HG03342 (cell line): ENCODE results near the gene MUSTN1.

ENCODE experiments used
- ATAC-seq: cut with Tn5 transposase; IDR thresholded peaks from one replicate; pipeline ENCODE4 v1.9.1; 2021; ENCODE audit warnings: mild to moderate bottlenecking, moderate library complexity; ENCODE audit not compliant: unreplicated experiment

Gene MUSTN1

DNA sequence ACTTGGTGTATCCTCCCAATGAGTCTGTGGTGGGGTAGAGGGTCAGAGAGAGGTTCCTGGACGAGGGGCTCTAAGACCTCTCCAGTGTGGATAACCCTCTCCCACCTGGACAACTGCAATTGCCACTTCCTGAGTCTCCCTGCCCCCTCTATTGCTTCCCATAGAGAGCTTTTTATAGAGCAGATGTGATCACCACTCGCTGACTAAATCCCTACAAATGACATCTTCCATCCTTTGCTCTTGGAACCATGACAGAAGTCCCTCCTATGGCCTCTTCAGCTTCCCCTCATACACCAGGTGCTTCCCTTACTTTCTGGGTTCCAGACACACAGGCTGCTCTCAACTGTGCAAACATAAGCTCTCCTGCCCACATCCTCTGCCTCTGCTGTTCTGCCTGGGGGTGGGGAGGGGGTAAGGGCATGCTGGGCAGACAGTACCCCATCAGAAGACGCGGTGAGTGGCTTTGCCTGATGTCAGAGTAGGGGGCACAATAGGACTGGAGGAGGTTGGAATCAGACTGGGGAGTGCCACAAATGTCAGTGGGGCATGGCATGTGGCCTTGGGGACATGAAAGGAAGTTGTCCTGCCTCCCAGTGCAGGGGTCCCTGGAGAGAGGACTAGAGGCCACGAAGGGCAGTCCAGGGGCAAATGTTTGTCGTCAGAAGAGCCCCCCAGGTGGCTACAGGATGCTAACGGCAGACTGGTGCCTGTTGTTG lies 25.0 kb downstream of the MUSTN1 start:
- no peak for ATAC-seq

DNA sequence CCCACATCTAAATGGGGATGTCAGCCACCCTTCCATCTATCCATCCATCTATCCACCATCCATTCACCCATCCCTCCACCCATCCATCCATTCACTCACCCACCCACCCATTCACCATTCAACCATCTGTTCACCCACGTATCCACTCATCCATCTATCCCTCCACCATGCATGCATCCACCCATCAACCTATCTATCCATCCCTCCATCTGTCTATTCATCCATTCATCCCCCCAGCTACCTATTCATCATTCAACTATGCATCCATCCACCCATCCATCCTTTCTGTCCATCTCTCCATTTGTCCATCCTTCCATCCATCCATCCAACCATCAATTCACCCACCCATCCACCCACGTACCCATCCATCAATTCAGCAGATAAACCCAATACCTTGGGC lies 25.7 kb downstream of the MUSTN1 start:
- no peak for ATAC-seq

DNA sequence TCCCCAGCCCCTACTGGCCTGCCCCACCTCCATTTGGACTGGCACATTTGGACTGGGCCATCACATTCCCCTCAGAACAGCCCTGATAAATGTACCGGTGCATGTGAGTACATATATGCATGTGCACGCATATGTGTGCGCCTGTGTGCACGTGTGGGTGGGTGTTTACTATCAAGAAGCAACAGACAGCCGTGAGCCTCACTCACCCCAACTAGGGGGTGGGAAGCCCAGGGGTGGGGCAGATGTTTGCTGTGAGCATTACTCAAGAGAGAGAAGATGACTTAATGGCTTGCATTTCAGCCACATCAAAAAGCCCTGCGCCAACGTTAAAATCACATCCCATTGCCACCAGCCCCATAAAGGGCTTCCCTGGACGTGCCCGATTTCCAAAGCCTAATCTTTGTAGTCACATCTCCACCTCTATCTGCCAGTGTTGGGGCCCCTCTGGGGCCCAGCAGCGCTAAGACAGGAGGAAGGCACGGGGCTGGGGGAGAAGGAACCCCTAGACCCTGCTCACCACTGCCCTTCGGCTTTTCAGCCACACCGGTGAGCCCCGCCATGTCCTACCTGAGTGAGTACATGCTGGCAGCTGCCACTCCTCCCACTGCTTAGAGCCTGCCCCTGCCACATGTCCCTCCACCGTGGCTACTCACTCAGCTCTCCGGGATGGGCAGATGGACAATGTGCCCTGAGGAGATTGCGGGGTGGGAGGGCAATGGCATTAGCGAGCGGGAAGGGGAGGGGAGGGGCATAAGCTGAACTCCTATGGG lies 29.4 kb downstream of the MUSTN1 start:
- ATAC-seq: no peak

DNA sequence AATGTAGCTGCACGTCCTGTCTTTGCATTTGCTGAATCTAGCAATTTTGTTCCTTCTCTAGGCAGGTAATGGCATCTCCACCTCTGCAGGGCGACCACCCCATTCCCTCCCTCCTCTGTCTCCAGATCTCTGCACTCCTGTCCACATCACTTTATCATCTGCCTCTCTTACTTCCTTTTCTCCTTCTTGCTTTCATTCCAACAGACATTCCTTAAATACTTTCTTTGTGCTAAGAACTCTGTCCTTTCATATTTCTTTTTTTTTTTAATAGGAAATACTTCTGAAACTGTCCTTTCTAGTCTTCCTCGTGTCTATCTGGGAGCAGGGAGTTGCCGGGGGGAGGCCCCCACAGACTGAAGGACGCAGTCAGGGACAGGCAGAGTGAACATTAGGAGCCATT lies 33.0 kb downstream of the MUSTN1 start:
- no peak for ATAC-seq

DNA sequence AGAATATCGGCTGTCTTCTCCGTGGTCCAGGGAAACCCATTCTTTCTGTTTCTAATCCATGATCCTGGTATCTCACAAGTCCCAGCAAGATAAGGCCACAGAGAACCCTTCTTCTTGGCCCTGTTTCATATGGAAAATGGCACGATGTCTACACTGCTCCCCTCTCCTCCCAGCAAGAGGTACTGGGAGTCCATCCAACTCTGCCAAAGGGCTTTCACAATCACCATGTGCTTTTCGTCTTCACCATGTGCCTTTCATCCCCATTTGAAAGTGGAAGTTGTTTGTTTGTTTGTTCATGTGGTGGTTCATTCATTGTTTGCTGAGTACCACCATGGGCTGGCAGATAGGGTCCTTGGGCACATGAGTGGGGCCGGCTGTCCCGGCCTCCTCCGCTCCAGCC lies 34.7 kb downstream of the MUSTN1 start:
- no peak for ATAC-seq

DNA sequence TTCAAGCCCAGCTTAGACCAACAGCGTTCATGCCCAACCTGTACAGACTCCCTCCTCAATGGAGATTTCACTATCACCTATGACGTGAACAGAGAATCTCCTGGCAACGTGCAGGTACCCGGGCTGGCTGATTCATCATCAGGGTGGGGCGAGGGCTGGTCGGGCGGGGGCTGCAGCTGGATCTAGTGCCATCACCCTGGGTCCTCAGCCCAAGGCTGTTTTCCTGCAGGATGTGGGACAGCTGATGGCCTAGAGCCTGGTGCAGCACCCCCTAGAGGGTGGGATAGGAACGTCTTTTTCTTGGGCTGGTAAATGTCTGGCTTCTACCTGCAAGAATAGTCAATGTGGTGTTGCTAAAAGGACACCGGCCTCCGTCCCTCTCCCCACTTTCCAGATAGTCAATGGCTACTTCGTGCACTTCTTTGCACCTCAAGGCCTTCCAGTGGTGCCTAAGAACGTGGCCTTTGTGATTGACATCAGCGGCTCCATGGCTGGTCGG lies 35.8 kb downstream of the MUSTN1 start:
- no peak for ATAC-seq

DNA sequence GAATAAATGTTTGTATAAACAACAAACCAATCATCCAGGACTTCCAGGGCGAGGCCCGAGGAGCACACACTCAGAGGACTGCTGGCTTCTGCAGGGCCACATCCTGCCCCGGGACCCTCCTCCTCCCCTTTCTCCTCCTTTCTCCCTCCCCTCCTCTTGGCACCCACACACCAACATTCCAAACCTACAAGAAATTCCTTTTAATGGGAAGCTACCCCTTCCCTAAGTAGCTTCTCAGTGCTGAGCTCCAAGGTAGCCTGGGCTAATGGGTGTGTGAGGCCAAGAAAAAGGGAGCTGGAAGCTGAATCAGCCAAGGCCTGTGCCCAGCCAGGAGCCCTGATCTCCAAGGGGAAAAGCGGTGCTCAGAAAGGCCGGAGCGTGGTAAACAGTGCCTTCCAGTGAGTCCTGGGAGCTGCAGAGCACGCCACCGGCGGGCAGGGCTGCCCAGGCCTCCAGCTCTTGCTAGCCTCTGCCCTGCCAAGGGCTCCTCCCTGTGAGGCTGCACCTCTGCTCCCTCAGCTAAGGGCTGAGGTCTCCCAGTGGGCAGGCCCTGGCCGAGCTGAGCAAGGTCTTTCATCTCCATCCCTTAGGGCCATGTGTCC lies 36.3 kb downstream of the MUSTN1 start:
- no peak for ATAC-seq

DNA sequence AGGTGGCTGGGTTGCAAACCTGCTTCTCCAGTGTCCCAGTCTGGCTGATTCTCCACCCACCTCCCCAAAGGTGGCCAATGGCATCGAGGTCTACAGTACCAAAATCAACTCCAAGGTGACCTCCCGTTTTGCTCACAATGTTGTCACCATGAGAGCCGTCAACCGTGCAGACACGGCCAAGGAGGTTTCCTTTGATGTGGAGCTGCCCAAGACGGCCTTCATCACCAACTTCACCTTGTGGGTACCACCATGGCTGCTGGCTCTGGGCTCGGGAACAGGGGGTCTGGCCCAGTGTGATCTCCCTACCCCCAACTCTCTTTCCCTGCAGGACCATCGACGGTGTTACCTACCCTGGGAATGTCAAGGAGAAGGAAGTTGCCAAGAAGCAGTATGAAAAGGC lies 38.4 kb downstream of the MUSTN1 start:
- ATAC-seq: no peak

DNA sequence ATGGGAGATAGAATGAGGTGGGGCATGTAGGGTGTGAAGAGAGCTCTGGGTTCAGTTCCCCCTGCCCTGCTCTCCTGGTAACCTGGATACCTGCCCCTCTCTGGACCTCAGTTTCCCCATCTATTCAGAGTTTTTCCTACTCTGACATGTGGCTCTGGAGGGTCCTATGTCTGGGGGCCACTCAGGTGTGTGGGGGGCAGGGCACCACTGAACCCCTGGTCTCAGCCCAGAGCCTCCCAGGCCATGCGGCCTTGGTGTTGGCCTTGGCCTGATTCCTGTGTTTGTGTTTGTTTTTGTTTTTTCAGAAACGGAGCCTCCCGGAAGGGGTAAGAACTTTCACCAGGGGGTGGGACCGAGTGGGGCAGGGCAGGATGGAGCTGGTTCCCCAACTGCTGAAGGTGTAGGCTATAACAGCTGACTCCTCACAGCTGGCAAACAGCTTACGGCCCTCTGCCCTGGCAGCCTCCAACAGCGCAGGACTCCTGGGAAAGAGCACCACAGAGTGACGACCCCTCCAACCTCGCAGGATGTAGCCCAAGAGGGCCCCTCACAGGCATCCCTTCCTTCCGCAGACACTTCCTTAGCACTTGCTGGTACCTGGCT lies 39.4 kb downstream of the MUSTN1 start:
- ATAC-seq: no peak

DNA sequence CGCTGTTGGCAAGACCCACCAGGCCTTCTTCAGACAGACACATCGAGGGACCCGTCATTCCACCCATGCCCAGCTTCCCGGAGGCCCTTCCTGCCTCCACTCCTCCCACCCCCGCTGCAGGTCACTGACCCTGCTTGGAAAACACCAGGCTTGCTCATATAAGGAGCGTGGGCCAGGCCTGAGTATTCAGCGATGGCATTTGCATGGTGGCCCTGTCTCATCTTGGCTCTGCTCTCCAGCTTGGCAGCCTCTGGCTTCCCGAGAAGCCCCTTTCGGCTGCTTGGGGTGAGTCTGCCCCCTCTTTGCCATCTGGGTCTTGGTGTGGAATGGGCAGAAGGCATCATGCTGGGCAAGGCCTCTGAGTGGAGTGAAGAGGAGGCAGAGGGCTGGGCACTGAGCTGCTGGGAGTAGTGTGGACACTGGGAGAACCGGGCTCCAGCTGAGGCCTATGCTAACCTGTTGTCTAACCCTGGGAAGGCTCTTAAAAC lies 40.2 kb downstream of the MUSTN1 start, which contains the start of gene ITIH3:
Gene ITIH3 (plus strand): TSS at position 185 of the 488 bp plus-strand sequence. CDS start 8 bp downstream, at position 193.
- ATAC-seq: no peak

DNA sequence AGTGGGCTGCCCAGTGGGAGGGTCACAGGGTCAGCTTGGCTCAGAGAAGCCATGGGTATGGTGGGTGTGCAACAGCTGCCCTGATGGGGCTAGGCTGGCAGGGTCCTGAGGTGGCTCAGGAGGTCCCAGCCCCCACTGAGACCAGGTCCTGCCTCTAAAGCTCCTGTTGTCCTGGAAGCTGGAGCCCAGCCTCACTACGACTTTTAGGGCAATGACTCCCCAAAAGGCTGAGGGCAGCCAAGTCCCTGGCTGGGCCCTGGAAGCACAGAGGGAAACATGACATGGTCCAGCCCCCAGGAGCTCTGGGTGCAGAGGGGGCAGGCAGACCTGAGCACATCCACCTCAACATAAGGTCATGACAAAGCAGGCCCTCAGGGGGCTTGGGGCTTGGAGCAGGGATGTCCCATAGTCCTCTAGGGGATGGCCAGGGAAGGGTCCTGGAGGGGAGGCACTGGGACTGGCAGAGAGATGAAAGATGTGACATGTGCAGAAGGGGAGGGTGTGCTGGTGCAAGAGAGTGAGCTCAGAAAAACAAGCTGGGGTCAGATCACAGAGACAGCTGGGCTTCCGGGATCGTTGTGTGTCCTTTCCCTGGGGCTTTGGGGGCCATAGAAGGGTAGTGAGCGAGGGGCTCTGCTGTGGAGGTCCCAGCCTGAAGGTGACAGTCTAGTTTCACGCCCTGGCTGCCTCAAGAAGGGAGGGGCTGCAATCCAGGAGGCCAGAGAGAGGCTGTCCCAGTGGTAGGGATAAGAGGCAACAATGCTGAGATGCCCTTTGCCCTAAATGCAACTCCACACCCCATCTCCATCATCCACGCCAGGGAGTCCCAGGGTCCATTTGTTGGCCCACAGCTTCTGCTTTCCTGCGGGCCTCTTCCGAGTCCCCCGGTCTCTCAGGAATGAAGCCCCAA lies 40.9 kb downstream of the MUSTN1 start:
- no peak for ATAC-seq

DNA sequence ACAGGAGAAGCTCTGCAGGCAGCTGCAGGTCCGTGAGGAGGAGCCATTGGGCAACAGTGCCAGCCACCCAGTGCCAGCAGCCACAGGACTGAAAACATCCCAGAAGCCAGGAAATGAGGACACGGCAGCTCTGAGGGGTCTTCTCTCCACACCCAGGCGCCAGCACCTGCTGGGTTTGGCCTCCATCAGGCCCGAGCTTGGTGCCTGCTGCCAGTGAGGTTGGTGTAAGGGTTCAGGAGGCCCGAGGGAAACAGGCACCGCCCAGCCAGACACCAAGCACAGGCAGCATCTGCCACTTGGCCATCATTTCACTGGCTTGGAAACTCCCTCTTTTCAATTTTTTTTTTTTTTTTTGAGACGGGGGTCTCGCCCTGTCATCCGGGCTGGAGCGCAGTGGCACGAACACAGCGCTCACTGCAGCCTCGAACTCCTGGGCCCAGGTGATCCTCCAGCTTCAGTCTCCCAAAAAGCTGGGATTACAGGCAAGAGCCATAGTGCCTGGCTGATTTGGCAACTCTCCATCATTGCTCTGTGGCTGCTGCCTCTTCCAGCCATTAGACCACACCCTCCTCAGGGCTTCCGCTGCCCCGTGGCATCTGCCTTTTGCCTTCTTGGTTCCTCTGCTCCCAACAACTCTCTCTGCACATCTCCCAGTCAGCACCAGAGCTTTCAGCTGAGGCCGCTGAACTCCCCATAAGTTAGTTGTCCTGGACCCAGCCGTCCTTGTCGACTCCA lies 41.7 kb downstream of the MUSTN1 start:
- no peak for ATAC-seq

DNA sequence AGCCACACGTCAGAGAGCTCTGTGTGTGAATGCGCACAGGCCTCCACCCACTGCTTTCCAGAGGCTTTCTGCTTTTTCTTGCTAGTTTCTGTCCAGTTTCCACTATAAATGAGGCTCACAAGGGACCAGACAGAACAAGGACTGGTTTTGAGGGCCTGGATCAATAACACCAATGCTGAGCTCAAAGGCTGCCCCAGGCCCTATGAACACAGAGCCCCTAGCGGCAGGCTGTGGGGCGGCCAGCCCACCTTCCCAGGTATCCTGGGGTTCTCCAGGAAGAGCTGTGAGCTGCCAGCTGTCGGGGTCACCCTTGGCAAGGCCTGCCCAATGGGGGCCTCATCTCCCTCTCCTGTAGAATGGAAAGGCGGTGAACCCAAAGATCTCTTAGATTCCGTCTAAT lies 42.4 kb downstream of the MUSTN1 start:
- ATAC-seq: no peak

DNA sequence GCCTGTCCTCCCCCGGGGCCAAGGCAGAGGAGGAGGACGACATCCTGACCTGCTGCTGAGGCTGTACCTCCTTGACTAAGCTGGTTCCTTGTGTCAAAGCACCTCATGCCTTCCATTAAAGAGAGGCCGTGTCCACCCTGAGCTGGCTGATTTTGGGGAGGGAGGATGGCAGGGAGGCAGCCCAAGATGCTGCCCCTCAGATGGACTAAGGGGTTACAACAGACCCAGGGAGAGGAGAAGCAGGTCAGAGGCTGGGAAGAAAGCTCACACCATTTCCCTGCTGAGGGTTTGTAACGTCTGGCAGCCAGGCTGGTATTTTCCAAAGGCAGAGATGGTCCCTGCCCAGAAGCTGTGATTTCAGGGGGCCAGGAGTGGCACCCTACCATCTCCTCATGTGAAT lies 42.9 kb downstream of the MUSTN1 start:
- ATAC-seq: no peak

DNA sequence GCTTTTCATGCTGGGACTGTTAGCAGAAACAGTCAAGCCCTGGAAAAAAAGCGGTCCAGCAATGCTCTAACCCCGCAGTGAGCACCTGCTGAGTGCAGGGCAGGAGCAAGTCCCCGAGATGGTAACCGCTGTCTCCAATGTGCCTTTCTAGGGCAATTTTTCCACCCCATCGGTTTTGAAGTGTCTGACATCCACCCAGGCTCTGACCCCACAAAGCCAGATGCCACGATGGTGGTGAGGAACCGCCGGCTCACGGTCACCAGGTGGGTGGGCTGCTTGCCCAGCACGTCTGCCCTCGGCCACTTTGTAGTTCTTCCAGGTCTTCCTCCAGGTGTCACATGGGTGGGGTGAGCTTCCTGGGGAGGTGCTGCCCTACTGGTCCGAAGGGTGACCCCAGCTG lies 43.5 kb downstream of the MUSTN1 start:
- no peak for ATAC-seq

DNA sequence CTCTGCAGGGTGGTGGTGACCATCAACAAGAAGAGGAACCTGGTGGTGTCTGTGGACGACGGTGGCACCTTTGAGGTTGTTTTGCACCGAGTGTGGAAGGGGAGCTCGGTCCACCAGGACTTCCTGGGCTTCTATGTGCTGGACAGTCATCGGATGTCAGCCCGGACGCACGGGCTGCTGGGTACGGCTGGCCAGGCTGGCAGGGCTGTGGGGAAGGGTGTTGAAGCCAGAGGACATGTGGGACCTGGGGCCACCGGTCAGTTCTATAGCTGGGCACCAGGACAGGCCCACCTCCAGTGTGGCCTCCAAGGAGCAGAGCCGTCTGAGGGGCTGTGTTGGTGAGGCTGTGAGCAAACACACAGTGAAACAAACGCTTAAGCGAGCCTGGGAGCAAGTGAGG lies 44.1 kb downstream of the MUSTN1 start:
- no peak for ATAC-seq

DNA sequence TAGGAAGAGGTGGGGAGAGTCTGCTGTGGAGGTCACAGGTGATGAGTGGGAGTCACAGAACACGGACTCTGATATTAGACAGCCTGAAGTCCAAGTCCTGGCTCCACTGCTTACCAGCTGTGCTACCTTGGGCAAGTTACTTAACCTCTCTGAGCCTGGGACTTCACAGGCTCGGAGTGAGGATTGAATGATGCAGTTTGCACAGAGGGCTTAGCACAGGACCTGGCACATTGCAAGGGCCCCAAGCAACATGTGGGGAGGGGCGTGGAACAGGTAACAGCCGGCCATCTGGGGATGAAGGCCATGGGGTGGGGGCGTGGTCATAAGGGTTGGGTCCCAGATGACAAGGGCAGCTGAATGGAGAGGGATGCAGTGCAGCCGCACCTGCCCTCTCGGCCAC lies 44.5 kb downstream of the MUSTN1 start:
- no peak for ATAC-seq

DNA sequence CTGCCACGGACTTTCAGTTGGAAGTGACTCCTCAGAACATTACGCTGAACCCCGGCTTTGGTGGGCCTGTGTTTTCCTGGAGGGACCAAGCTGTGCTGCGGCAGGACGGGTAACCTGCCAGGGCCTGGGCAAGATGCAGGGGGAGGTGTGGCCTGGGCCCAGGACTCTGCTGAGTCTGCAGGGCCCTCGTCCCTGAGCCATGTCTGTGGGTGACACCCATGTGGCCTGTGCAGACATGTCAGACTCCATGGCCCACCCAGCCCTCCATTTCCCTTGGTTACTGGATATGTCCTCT lies 45.1 kb downstream of the MUSTN1 start:
- no peak for ATAC-seq

DNA sequence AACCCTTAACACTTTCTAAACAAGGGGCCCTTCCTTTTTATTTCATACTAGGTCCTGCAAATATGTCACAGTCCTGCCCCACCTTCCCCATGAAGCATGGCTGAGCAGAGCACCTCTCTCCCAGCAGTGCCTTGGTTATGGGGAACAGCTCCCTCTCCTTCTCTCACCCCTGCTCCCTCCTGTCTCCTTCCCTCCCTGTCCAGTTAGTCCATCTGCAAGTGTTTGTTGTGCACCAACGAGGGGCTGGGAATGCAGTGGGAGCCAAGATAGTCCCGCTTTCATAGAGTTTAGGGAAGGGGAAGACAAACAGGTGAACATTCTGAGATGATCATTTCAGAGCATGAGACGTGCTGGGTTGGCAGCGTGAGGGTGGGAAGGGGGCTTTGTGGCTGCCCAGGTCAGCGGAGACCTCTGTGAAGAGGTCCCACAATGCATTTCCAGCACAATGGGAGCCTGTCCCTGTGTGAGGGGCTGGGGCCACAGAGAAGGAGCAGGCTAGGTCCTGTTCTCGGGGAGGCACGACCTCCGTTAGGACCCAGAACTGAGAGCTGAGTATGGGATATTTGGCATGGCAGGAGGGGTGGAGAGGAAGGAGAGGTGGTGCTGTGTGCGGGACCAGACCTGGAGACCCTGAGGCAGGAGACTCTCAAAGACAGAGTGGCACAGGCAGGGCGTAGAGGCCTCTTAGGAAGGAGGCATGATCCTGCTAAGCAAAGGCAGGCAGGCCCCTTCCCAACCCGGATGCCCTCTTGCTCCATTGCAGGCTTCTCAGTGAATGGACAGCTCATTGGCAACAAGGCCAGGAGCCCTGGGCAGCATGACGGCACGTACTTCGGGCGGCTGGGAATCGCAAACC lies 45.7 kb downstream of the MUSTN1 start:
- no peak for ATAC-seq
